Panc1 (cell line): ENCODE data around the gene CAPZA1. TPM values are rescaled to one million over a fixed set of nuclear protein-coding genes. Genes with fewer than 3 reads are reported as not detected.

Source experiments
- ATAC-seq: fragments of 200-7000 bp; cut with Tn5 transposase; 2 replicates; pipeline ENCODE4 v1.9.1; 2020; ENCODE audit warnings: mild to moderate bottlenecking, moderate library complexity
- BruUV-seq: library from RNA; stranded (reverse); fragments of 400-500 nt; replicated peaks from 2 replicates; lab custom pipeline; 2021; lab: Mats Ljungman, UMichigan
- CTCF ChIA-PET: fragments of 300-600 bp; sonication (Branson Sonifier 250); formaldehyde crosslinking; loops from one replicate; lab custom pipeline; 2022; ENCODE audit warnings: antibody characterized with exemption; lab: Charles Lee
- POLR2A ChIA-PET: fragments of 300-600 bp; sonication (Branson Sonifier 250); formaldehyde crosslinking; loops from one replicate; lab custom pipeline; 2022; ENCODE audit warnings: antibody characterized with exemption; lab: Charles Lee
- DNase-seq: peaks from one replicate; pipeline ENCODE4 v3.0.0-alpha.2; 2010; ENCODE audit warnings: low read depth, low spot score
- H3K27ac ChIP-seq: 2 replicates; pipeline ENCODE4 v1.5.1; 2011; ENCODE audit warnings: mild to moderate bottlenecking, low read length, inconsistent platforms
- H3K27me3 ChIP-seq: fragments of 200-500 bp; sonication (Bioruptor generic); 2 replicates; pipeline ENCODE4 v1.6.0; 2014; ENCODE audit warnings: low read length, inconsistent platforms; ENCODE audit not compliant: control insufficient read depth, insufficient read depth
- H3K36me3 ChIP-seq: fragments of 200-500 bp; sonication (Bioruptor generic); 2 replicates; pipeline ENCODE4 v1.5.1; 2014; ENCODE audit warnings: inconsistent platforms, mild to moderate bottlenecking, low read length, moderate library complexity; ENCODE audit not compliant: control insufficient read depth, insufficient read depth
- H3K4me1 ChIP-seq: 2 replicates; pipeline ENCODE4 v1.5.1; 2011; ENCODE audit warnings: inconsistent platforms, mild to moderate bottlenecking, low read length, moderate library complexity; ENCODE audit not compliant: control insufficient read depth, insufficient read depth
- H3K4me3 ChIP-seq, 2 experiments: 2 replicates each; pipeline ENCODE4 v1.5.1; 2011 to 2012; ENCODE audit warnings: low read depth in 2 of 2, low read length in 2 of 2, mild to moderate bottlenecking in 2 of 2, inconsistent platforms in 1 of 2, moderate library complexity in 1 of 2
- H3K9me3 ChIP-seq: fragments of 200-500 bp; sonication (Bioruptor generic); 2 replicates; pipeline ENCODE4 v1.5.1; 2014; ENCODE audit warnings: low read depth, mild to moderate bottlenecking, inconsistent platforms, low read length, moderate library complexity; ENCODE audit not compliant: control insufficient read depth, insufficient read depth
- CTCF ChIP-seq: fragments of 450-650 bp; IDR thresholded peaks from 2 replicates; pipeline ENCODE4 v1.5.1; 2017; ENCODE audit warnings: mild to moderate bottlenecking
- POLR2AphosphoS5 ChIP-seq: IDR thresholded peaks from 2 replicates; pipeline ENCODE4 v1.6.1; 2012; ENCODE audit warnings: mild to moderate bottlenecking, low read depth, low read length, moderate library complexity
- REST ChIP-seq, 2 experiments: IDR thresholded peaks; 2 replicates each; pipeline ENCODE4 v1.6.1; 2011 to 2012; ENCODE audit warnings: low read depth in 2 of 2, control low read depth in 1 of 2, low read length in 1 of 2, mild to moderate bottlenecking in 1 of 2, moderate library complexity in 1 of 2; ENCODE audit not compliant: insufficient read depth in 1 of 2
- SIN3A ChIP-seq: IDR thresholded peaks from 2 replicates; pipeline ENCODE4 v1.6.1; 2012; ENCODE audit warnings: low read depth, mild to moderate bottlenecking, low read length, moderate library complexity, borderline replicate concordance; ENCODE audit not compliant: insufficient read depth
- TCF7L2 ChIP-seq: IDR thresholded peaks from 2 replicates; pipeline ENCODE4 v1.6.1; 2011; ENCODE audit warnings: mild to moderate bottlenecking, low read depth, low read length, inconsistent platforms
- in situ Hi-C: cut with HindIII; loops from 2 replicates; pipeline ENCODE4 v1.10.0; 2016; ENCODE audit warnings: low sequenced_read_pairs, low pct_unique_long_range_greater_than_20kb
- intact Hi-C: fragments of 100-400 bp; cut with micrococcal nuclease; formaldehyde crosslinking; loops from one replicate; pipeline ENCODE4 v1.10.0; 2022; ENCODE audit not compliant: unreplicated experiment
- total RNA-seq: library from RNA; stranded (reverse); gene quantifications from one replicate; pipeline ENCODE4 v1.2.1, GENCODE V29; 2021; ENCODE audit not compliant: unreplicated experiment

CAPZA1 gene
- total RNA-seq, 1 experiment from 2014 or later, result 128 TPM

- peaks cover 53% of the 10 kb centered on the region for H3K4me1 ChIP-seq
- no peaks in the 10 kb centered on the region for H3K27me3 ChIP-seq
- no peak for DNase-seq
- CTCF ChIA-PET, result interaction anchor here (0.7 kb wide), 1 partner anchor 9 kb away, joined by 5 read pairs; no protein-coding TSS in a partner anchor
- in situ Hi-C loops, result no loop called here
- BruUV-seq, result no TSS peak
- POLR2A ChIA-PET, result interaction anchor here (0.5 kb wide), 1 partner anchor 62 kb away, joined by 3 read pairs; no protein-coding TSS in a partner anchor
- TF ChIP-seq POLR2AphosphoS5, result no peak
- TF ChIP-seq TCF7L2, result no peak
- TF ChIP-seq CTCF, result no peak
- no peak for TF ChIP-seq SIN3A
- no peak for TF ChIP-seq REST (IDR thresholded peaks at IDR 0.05; ENCODE audit: insufficient read depth in 1 of 2, low read depth in 2 of 2, low read length in 1 of 2)
- ATAC-seq, result no peak
- H3K27ac ChIP-seq, result peak overlapping the region; percentile 71
- peaks cover 2% of the 10 kb centered on the region for H3K36me3 ChIP-seq
- H3K4me3 ChIP-seq, result peak overlapping the region; percentile 76 to 77
- intact Hi-C loops, result no loop called here
- H3K9me3 ChIP-seq, result no peaks in the 10 kb centered on the region
Measured at GRCh38 chr1:112704391-112704933, 84.8 kb downstream of the CAPZA1 start.

- ChIA-PET CTCF (interaction anchor here (0.7 kb wide), 1 partner anchor 8 kb away, joined by 5 read pairs; no protein-coding TSS in a partner anchor), POLR2A (interaction anchor here (0.5 kb wide), 1 partner anchor 62 kb away, joined by 3 read pairs; no protein-coding TSS in a partner anchor)
- H3K36me3 ChIP-seq, result peaks cover 2% of the 10 kb centered on the region
- H3K27me3 ChIP-seq, result no peaks in the 10 kb centered on the region
- TF ChIP-seq REST (IDR thresholded peaks at IDR 0.05; ENCODE audit: insufficient read depth in 1 of 2, low read depth in 2 of 2, low read length in 1 of 2), result no peak
- in situ Hi-C loops (no loop called here), intact Hi-C loops (no loop called here)
- BruUV-seq, result no TSS peak
- ATAC-seq, result peak; percentile 60
- DNase-seq, result no peak
- peak overlapping the region; percentile 76 to 77 for H3K4me3 ChIP-seq
- peak overlapping the region; percentile 71 for H3K27ac ChIP-seq
- peaks cover 47% of the 10 kb centered on the region for H3K4me1 ChIP-seq
- H3K9me3 ChIP-seq, result no peaks in the 10 kb centered on the region
Measured at GRCh38 chr1:112704934-112705627, 85.4 kb downstream of the CAPZA1 start.
